HG02870 (cell line): ENCODE results near the gene GABRB2.
"Not testable (repeated sequence)": the region's sequence is repeated elsewhere in the genome, so short reads cannot be mapped to it uniquely, and the experiment has no call there.

Experiments used
- ATAC-seq: cut with Tn5 transposase; IDR thresholded peaks from one replicate; pipeline ENCODE4 v1.9.1; 2021; ENCODE audit warnings: mild to moderate bottlenecking, moderate library complexity; ENCODE audit not compliant: unreplicated experiment

GABRB2 gene

GRCh38 chr5:161258438-161258837 lies 288.1 kb downstream of the GABRB2 start:
- no peak for ATAC-seq

DNA sequence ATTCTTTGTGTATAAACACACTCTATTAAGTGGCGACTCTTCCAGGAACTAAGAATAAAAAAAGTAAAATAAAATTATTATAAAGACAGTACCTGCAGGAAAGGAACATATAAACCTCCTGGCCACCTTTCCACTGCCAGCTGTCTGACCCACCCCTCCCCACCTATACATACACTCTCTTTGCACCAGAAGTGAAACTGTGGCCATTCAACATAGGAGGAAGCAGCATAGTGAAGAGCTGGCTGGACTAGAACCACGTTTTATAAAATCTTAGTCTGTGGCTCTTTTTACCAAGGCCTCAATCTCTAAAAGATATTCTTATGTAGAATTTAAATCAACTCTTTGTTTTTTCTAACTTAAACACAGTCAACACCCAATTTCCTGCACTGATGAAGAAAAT lies 289.6 kb downstream of the GABRB2 start:
- ATAC-seq: no peak

DNA sequence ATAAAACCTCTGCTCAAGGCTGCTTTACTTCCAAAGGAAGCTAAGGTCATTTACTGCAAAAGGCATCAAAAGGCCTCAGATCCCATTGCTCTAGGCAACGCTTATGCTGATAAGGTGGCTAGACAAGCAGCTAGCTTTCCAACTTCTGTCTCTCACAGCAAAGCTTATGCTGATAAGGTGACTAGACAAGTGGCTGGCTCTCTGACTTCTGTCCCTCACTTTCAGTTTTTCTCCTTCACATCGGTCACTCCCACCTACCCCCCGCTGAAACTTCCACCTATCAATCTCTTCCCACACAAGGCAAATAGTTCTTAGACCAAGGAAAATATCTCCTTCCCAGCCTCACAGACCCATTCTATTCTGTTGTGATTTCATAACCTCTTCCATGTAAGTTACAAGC lies 293.6 kb downstream of the GABRB2 start:
- not testable (repeated sequence) for ATAC-seq

DNA sequence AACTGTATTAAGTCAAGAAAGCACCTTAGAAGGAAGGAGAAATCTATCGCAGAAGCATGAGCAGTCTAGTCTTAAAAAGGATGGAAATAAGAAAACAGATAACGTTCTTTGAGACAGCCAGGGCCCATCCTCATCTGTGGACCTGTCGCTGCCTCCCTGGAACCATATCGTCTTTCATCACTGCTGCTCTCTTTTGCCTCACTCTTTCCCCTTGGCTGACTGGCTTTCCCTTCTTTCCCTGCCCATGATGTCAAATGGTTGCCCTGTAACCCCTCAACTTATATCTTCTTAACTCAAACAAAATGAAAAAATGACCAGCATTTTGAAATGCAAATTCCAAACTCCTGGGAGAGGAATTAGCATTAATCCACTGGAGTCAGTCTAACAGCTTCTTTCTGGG lies 299.8 kb downstream of the GABRB2 start:
- no peak for ATAC-seq

GRCh38 chr5:161245846-161246245 lies 300.7 kb downstream of the GABRB2 start:
- ATAC-seq: not testable (repeated sequence)
